Left lung (tissue), 10 donors: Measurements from ENCODE around the gene NAV2. TPM values are rescaled to one million over a fixed set of nuclear protein-coding genes. Genes with fewer than 3 reads are reported as not detected.

Experiments
- ATAC-seq: fragments of 200-7000 bp; cut with Tn5 transposase; one replicate; pipeline ENCODE4 v1.9.1; 2020; ENCODE audit warnings: moderate library complexity
- DNase-seq, 4 donors: peaks; one replicate each; pipeline ENCODE4 v3.0.0-alpha.2; 2013 to 2020
- H3K27ac ChIP-seq, 2 donors: fragments of 200-600 bp; sonication (generic) in 1 of 2; one replicate each; pipeline versions ENCODE4 v1.5.0 to v1.8.0; 2020 to 2021
- H3K27me3 ChIP-seq, 2 donors: fragments of 200-600 bp; sonication (generic) in 1 of 2; one replicate each; pipeline versions ENCODE4 v1.5.0 to v1.8.0; 2020 to 2021
- H3K36me3 ChIP-seq, 2 donors: fragments of 200-600 bp; sonication (generic) in 1 of 2; one replicate each; pipeline versions ENCODE4 v1.5.0 to v1.8.0; 2020 to 2021
- H3K4me1 ChIP-seq, 2 donors: fragments of 200-600 bp; one replicate each; pipeline ENCODE4 v1.8.0; 2021
- H3K4me3 ChIP-seq, 2 donors: fragments of 200-600 bp; sonication (generic) in 1 of 2; one replicate each; pipeline versions ENCODE4 v1.5.0 to v1.8.0; 2020 to 2021; ENCODE audit warnings: mild to moderate bottlenecking in 1 of 2
- H3K9me3 ChIP-seq, 2 donors: fragments of 200-600 bp; sonication (generic) in 1 of 2; one replicate each; pipeline versions ENCODE4 v1.5.0 to v1.8.0; 2020 to 2021
- CTCF ChIP-seq, 2 donors: fragments of 200-600 bp; sonication (generic) in 1 of 2; IDR thresholded peaks; one replicate each; pipeline versions ENCODE4 v1.5.0 to v1.8.0; 2021; ENCODE audit warnings: antibody characterized with exemption in 2 of 2
- intact Hi-C, 2 donors: fragments of 100-400 bp; cut with DNase I; formaldehyde crosslinking; loops; one replicate each; pipeline versions ENCODE4 v1.11.2 to v1.14.2; 2022
- polyA plus RNA-seq, 6 donors: library from polyadenylated mRNA; unstranded; fragments of 120-200 nt; gene quantifications; one replicate each; pipeline ENCODE4 v1.2.1, GENCODE V29; 2013; ENCODE audit not compliant: insufficient read length in 6 of 6
- total RNA-seq, 2 donors: library from RNA; stranded (reverse); fragmentation: NEBNext Ultra II Directional; extraction: Animal tissue kit (Norgen Biotek cat#: 25700); gene quantifications; one replicate each; pipeline ENCODE4 v1.2.1, GENCODE V29; 2021
- donor health status: DM: no; HTN: yes; CAD: no.
- donor health status: DM: no; HTN: no; CAD: no.

Gene NAV2
- total and polyA plus RNA-seq, 8 donors, result 18.0 to 59.9 (median 23.1) TPM

GRCh38 chr11:20021771-20022362 lies 309.2 kb downstream of the NAV2 start:
- Histone ChIP-seq H3K4me3 (no peak overlapping the region), H3K9me3 (no peaks in the 10 kb centered on the region), H3K27ac (no peak overlapping the region), H3K4me1 (no peaks in the 10 kb centered on the region), H3K36me3 (no peaks in the 10 kb centered on the region), H3K27me3 (no peaks in the 10 kb centered on the region)
- ATAC-seq (no peak), DNase-seq (no peak)
- intact Hi-C loops, result no loop called here
- TF ChIP-seq CTCF (IDR thresholded peaks at IDR 0.05), result no peak

- no peaks in the 10 kb centered on the region for H3K36me3 ChIP-seq
- H3K4me3 ChIP-seq, result no peak overlapping the region
- no peaks in the 10 kb centered on the region for H3K4me1 ChIP-seq
- H3K27ac ChIP-seq, result no peak overlapping the region
- H3K9me3 ChIP-seq, result no peaks in the 10 kb centered on the region
- no peak for TF ChIP-seq CTCF (IDR thresholded peaks at IDR 0.05)
- DNase-seq (peak in 1 of 4 donors; percentile 41), ATAC-seq (peak; percentile 40)
- no peaks in the 10 kb centered on the region for H3K27me3 ChIP-seq
- intact Hi-C loops, result no loop called here
These were observed 309.9 kb downstream of the NAV2 start for GRCh38 chr11:20022363-20023081.

- Histone ChIP-seq H3K9me3 (no peaks in the 10 kb centered on the region), H3K4me3 (no peak overlapping the region), H3K27ac (no peak overlapping the region), H3K36me3 (no peaks in the 10 kb centered on the region), H3K4me1 (no peaks in the 10 kb centered on the region), H3K27me3 (no peaks in the 10 kb centered on the region)
- DNase-seq, result no peak
- intact Hi-C loops, result no loop called here
- TF ChIP-seq CTCF (IDR thresholded peaks at IDR 0.05), result no peak
- ATAC-seq, result no peak
These were observed 310.4 kb downstream of the NAV2 start for GRCh38 chr11:20023082-20023426.

GRCh38 chr11:20024172-20024935 lies 311.7 kb downstream of the NAV2 start:
- Histone ChIP-seq H3K4me3 (no peak overlapping the region), H3K36me3 (no peaks in the 10 kb centered on the region), H3K4me1 (no peaks in the 10 kb centered on the region), H3K27ac (no peak overlapping the region), H3K27me3 (no peaks in the 10 kb centered on the region), H3K9me3 (no peaks in the 10 kb centered on the region)
- ATAC-seq (no peak), DNase-seq (no peak)
- no peak for TF ChIP-seq CTCF (IDR thresholded peaks at IDR 0.05)
- intact Hi-C loops, result no loop called here

- Histone ChIP-seq H3K4me3 (no peak overlapping the region), H3K27me3 (no peaks in the 10 kb centered on the region), H3K36me3 (no peaks in the 10 kb centered on the region), H3K27ac (no peak overlapping the region), H3K4me1 (no peaks in the 10 kb centered on the region), H3K9me3 (no peaks in the 10 kb centered on the region)
- TF ChIP-seq CTCF (IDR thresholded peaks at IDR 0.05), result no peak
- intact Hi-C loops, result no loop called here
- DNase-seq (no peak), ATAC-seq (no peak)
These were observed 312.7 kb downstream of the NAV2 start for GRCh38 chr11:20025332-20025840.
